ENCODE results near the gene MGAT1.

Gene MGAT1

DNA sequence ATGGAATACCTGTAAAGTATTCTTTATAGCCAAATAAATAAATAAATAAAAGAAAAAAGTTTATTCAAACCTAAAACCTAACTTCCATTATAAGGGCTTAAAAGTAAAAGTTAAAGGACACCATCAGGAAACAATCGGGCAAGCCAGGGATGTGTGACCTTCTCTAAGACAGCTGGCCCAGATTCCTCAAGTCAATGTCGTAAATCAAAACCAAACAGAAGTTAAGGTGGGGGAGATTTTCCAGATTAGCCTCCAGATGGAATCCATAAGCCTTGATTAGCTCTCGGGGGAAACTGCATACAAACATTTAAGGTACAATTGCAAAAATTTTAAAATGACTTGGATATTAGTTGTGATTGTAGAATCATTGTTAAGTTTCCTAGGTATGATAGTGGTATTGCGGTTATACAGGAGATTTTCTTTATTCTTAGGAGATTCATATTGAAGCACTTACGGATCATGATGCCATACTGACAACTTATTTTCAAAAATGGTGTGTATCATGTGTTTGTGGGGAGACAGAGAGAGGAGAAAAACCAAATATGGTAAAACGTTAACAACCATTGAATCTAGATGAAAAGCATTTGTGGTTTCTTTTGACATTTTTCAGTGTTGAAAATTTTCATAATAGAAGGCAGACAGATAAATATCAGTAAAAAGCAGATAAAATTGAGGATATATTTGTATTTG lies 21.5 kb upstream of the MGAT1 start:
- no peak for DNase-seq (ENCODE audit: low spot score)

- no peak for DNase-seq (ENCODE audit: low spot score)
Observed at GRCh38 chr5:180823346-180823745, 20.7 kb upstream of the MGAT1 start.

DNA sequence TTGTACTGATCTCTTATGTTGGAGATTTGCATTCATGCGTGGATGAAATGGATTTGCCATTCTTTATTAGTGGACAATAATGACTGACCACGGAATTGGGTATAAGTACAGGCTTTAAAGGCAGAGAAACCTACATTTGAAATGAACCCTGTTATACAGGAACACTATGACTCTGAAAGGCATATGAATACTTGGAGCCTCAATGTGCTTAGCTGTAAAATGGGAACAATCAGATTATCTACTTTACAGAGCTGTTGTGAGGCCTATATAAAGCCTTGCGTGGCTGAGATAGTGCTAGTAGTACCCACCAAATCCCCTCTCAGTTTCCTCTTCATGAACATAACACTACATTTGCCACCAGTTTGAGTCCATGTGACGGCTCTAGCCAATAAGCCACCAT lies 18.9 kb upstream of the MGAT1 start:
- no peak for DNase-seq (ENCODE audit: low spot score)

DNA sequence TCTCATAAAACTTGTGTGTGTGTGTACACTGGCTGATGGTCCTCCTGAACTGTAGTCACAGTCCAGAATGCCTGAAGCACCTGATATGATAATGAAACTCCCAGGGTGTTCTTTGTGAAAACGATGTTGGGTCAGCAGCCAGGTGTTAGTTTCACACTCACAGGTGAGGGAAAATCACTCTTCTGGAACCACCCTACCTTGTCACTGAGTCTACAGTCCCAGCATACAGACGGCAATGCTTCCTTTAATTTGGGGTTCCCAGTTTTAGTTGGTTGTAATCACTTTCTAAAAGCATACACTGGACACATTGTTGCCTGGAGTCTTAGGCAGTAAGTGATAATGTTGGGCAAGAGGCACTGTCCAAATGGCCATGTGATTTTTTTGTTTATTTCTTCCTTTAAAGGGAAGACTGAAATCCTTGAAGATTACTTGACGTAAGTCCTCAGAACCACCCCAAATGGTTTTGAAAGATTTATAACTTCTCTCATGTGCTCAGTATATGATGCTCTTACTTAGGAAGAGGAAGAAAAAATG lies 18.2 kb upstream of the MGAT1 start:
- no peak for DNase-seq (ENCODE audit: low spot score)

DNA sequence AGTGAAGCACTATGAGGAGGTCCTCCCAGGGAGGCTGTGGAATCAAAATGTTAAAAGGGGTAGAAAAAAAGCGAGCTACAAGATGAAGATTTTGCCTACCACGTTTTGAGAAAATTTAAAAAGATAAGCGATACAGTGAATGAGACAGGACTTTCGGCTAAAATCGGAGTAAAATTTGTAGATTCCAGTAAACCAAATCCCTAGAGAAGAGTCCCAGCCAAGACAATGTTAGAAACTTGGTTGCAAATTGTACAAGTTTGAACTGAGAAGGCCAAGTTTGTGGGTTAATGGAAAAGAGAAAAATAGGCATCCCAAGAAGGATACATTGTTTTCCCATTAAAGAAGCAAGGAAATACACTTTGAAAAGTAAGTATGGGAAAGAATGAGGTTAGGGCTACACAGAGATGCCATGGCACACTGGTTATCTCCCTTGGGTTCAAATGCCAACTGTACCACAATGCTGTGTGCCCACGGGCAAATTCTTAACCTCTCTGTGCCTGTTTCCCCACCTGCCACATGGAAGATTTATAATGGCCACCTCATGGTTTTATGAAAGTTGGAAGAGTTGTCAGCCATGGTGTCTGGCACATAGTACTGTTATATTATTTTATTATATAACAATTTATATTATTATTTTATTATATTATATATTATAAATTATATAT lies 16.2 kb upstream of the MGAT1 start:
- DNase-seq (ENCODE audit: low spot score), result no peak

- no peak for DNase-seq (ENCODE audit: low spot score)
Observed at GRCh38 chr5:180817893-180818674, 15.5 kb upstream of the MGAT1 start.

DNA sequence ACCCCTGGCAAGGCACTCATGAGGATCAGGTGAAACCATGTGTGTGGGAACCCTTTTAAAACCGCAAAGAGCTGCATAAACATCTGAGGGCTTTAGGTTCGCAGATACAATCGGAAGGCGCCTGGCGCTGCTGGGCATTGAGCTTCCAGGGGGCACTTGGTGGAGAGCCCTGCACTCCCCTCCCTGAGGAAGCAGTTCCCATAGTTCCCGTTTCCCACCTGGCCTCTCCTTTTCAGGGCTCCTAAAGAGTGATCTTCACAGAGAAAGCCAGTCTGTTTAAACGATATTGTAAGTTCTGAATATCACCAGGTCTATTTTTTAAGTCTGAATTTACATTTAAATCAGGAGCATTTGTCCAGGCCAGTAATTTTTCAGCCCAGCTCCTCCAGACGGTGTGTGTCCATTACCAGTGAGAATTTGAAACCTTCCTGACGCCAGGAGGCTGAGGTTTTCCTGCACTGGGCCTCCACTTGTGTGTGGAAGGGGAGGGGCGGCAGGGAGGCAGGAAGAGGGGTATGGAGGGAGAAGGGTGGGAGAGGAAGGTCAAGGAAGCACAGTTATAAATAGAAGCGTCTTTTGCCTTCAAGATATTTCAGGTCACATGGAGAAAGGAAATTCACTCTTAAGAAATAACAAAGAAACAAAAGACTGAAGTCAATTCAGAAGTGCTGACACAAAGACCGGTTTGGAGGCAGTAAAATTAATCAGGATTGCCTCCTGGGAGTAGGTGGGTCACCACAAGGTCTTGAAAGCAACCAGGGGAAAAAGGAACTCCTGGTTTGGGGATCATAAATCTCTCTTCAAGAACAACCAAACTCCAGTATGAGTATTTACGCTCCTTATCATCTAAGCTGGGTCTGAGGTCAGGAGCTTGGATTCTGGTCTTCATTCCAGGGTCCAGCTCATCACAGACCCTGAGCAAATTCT lies 14.3 kb upstream of the MGAT1 start:
- no peak for DNase-seq (ENCODE audit: low spot score)

GRCh38 chr5:180815293-180815917 lies 12.8 kb upstream of the MGAT1 start:
- DNase-seq (ENCODE audit: low spot score), result no peak

DNA sequence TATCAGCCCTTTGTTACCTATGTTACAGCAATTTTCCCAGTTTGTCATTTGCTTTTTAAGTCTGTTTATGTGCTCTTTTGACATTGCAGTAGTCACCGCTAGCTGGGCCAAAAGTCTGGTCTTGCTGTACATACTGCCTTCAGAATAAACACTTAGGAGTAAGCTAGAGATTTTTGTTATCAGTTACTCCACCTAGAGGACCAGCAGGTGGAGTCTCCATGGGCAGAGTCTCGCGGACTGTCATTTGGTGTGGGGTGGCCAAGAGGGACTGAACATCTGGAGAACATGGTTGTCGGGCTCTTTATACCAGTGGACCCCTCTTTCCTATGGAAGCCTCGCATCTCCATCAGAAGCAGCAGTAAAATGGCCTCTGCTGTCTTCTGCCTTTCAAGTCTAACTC lies 10.8 kb upstream of the MGAT1 start:
- DNase-seq (ENCODE audit: low spot score), result no peak

- DNase-seq (ENCODE audit: low spot score), result no peak
Observed at GRCh38 chr5:180811623-180812124, 9.1 kb upstream of the MGAT1 start.

DNA sequence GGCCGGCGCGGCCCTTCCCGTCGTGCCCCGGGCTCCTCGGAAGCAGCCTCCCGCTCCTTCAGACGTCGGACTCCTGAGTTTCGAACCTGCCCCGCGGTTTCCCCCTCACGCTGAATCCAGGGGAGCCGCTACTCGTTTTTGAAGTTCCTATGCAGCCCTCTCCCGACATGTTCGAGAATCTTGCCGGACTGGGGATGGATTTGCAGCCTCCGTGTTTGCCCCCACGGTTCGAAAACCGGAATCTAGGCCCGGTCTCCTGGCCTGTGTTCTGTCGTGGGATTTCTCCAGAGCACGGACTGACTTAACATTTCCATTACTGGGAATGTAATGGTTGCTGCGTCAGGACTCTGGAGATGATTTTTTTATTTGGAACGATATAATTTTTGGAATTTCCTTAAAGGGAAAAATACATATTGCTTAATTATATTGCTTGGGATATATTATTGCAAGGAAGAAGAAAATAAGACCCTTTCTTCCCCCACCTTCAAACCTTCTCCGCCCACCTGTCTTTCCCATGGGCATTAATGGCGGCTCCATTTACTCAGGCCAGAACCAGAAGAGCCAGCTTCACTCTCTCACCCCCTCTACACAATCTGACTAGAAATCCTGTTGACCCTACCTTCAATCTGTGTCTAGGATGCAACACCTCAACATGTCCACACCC lies 8.5 kb upstream of the MGAT1 start:
- DNase-seq (ENCODE audit: low spot score), result peak; percentile 52

DNA sequence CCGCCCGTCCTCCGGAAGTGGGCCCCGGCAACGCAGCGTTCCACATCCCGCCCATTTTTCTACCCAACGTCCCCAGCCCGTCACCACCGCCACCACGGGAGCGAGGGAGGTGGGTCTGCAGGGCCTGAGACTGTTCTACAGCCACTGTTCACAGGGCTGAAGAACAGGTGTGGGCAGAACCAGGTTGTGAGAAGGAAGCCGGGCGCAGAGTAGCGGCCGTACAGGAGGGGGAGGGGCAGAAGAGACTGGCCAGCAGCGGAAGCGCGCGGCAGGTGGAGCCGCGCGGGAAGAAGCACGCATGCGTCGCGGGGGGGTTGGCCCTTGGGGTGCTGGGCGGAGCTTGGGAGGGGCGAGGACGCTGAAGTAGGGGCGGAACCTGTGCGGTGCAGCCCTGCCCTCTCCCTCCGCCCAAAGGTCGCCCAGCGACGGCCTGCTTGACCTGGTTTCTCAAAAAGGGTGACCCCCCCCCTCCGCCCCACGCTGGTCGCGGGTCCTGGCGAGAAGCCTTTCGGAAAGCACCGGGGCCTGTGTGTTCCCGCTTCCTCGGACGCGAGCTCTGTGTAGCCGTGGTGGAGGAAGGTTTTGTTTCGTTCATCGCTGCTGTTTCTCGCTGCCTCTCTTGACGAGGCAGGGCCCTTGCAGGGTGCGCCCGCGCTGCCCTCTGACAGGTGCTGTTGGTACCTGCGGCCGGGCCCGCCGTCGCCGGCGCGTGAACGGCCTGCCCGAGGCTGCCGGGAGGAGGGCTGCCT lies 7.8 kb upstream of the MGAT1 start:
- DNase-seq (ENCODE audit: low spot score), result peak; percentile 99

- peak; percentile 96 for DNase-seq (ENCODE audit: low spot score)
Observed at GRCh38 chr5:180809403-180810209, 7.0 kb upstream of the MGAT1 start.

GRCh38 chr5:180808461-180809000 lies 5.9 kb upstream of the MGAT1 start:
- no peak for DNase-seq (ENCODE audit: low spot score)

- DNase-seq (ENCODE audit: low spot score), result no peak
Observed at GRCh38 chr5:180807654-180808414, 5.2 kb upstream of the MGAT1 start.

DNA sequence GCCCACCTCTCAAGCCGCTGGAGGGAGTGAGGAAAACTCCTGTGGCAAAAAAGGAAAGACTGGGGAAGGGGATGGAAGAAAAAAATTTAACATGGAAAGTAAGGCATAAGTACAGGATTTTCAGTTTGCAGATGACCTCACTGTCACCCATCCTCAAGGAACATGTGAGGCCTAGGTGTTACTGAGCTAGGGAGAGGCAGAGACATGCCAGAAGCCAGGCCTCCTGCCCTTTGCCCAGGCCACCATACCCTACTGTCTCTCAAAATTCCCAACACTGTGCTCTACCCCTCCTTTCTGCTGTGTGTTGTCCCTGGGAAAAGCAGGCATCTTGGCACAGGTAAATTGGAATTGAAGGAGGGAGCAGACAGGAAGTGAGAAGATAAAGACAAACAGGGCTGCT lies 4.4 kb upstream of the MGAT1 start:
- DNase-seq (ENCODE audit: low spot score), result no peak

- no peak for DNase-seq (ENCODE audit: low spot score)
Observed at GRCh38 chr5:180806351-180807011, 3.9 kb upstream of the MGAT1 start.

All from AG08396 (cell line).